Measurements from ENCODE around the gene HLCS. TPM values are rescaled to one million over a fixed set of nuclear protein-coding genes. Genes with fewer than 3 reads are reported as not detected.

The HLCS gene
- total RNA-seq, 1 donor from 2014 or later, result 10.7 TPM

- Histone ChIP-seq H3K27ac (no peak overlapping the region), H3K9me3 (no peaks in the 10 kb centered on the region), H3K27me3 (peaks cover 59% of the 10 kb centered on the region), H3K36me3 (no peaks in the 10 kb centered on the region), H3K4me3 (peak overlapping the region; percentile 33 to 49), H3K4me1 (peaks cover 8 to 28% of the 10 kb centered on the region in 2 donors)
- DNase-seq (ENCODE audit: low spot score in 2 of 2), result peak in 1 of 2 donors; percentile 47
- intact Hi-C loops (cut with DNase I), result no loop called here
- TF ChIP-seq CTCF (IDR thresholded peaks at IDR 0.05), result no peak
Observed at GRCh38 chr21:36709030-36709867, 257.2 kb downstream of the HLCS start.

GRCh38 chr21:36708286-36709029 is 258.0 kb downstream of the HLCS start:
- no peaks in the 10 kb centered on the region for H3K9me3 ChIP-seq
- peaks cover 58% of the 10 kb centered on the region for H3K27me3 ChIP-seq
- no peaks in the 10 kb centered on the region for H3K36me3 ChIP-seq
- intact Hi-C loops (cut with DNase I), result no loop called here
- H3K4me3 ChIP-seq, result peak overlapping the region; percentile 33 to 49
- peaks cover 8 to 28% of the 10 kb centered on the region in 2 donors for H3K4me1 ChIP-seq
- DNase-seq (ENCODE audit: low spot score in 2 of 2), result peak in 1 of 2 donors; percentile 21
- no peak for TF ChIP-seq CTCF (IDR thresholded peaks at IDR 0.05)
- H3K27ac ChIP-seq, result no peak overlapping the region

- peaks cover 8 to 28% of the 10 kb centered on the region in 2 donors for H3K4me1 ChIP-seq
- no peak overlapping the region for H3K27ac ChIP-seq
- no peaks in the 10 kb centered on the region for H3K9me3 ChIP-seq
- H3K36me3 ChIP-seq, result no peaks in the 10 kb centered on the region
- peaks cover 55% of the 10 kb centered on the region for H3K27me3 ChIP-seq
- intact Hi-C loops (cut with DNase I), result no loop called here
- DNase-seq (ENCODE audit: low spot score in 2 of 2), result peak in 1 of 2 donors; percentile 48
- no peak for TF ChIP-seq CTCF (IDR thresholded peaks at IDR 0.05)
- peak overlapping the region; percentile 33 to 49 for H3K4me3 ChIP-seq
Observed at GRCh38 chr21:36707763-36708285, 258.6 kb downstream of the HLCS start.

- peaks cover 8 to 28% of the 10 kb centered on the region in 2 donors for H3K4me1 ChIP-seq
- no peaks in the 10 kb centered on the region for H3K9me3 ChIP-seq
- peak overlapping the region in 1 of 2 donors; percentile 49 for H3K4me3 ChIP-seq
- intact Hi-C loops (cut with DNase I), result no loop called here
- no peaks in the 10 kb centered on the region for H3K36me3 ChIP-seq
- TF ChIP-seq CTCF (IDR thresholded peaks at IDR 0.05), result no peak
- no peak overlapping the region for H3K27ac ChIP-seq
- peak in 1 of 2 donors; percentile 46 for DNase-seq (ENCODE audit: low spot score in 2 of 2)
- H3K27me3 ChIP-seq, result peaks cover 53% of the 10 kb centered on the region
Observed at GRCh38 chr21:36706951-36707762, 259.3 kb downstream of the HLCS start.

- DNase-seq (ENCODE audit: low spot score in 2 of 2), result peak in 1 of 2 donors; percentile 24
- TF ChIP-seq CTCF (IDR thresholded peaks at IDR 0.05), result no peak
- Histone ChIP-seq H3K27me3 (peaks cover 55% of the 10 kb centered on the region), H3K4me3 (no peak overlapping the region), H3K27ac (no peak overlapping the region), H3K36me3 (no peaks in the 10 kb centered on the region), H3K9me3 (no peaks in the 10 kb centered on the region), H3K4me1 (peaks cover 8 to 28% of the 10 kb centered on the region in 2 donors)
- intact Hi-C loops (cut with DNase I), result no loop called here
Observed at GRCh38 chr21:36706482-36706852, 260.0 kb downstream of the HLCS start.

All from ascending aorta (tissue), 2 donors.